ENCODE measurements around the gene GKN2.
"Not testable (repeated sequence)": the region's sequence is repeated elsewhere in the genome, so short reads cannot be mapped to it uniquely, and the experiment has no call there.

The GKN2 gene

DNA sequence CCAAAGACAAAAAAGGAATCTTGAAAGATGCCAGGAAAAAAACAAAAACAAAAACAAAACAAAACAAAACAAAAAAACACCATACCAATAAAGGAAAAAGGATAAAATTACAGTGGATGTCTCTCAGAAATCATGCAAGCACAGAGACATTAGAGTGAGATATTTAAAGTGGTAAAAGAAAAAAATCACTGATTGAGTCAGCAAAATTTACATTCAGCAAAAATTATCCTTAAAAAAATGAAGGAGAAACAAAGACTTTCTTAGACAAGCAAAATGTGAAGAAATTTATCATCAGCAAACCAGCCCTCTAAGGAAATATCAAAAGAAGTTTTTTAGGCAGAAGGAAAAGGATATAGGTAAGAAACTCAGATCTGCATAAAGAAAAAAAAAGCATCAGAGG, 11.6 kb upstream of the GKN2 start:
- no peak overlapping the region for H3K4me3 ChIP-seq (ENCODE audit: low read length)
- TF ChIP-seq, protein P1, sequence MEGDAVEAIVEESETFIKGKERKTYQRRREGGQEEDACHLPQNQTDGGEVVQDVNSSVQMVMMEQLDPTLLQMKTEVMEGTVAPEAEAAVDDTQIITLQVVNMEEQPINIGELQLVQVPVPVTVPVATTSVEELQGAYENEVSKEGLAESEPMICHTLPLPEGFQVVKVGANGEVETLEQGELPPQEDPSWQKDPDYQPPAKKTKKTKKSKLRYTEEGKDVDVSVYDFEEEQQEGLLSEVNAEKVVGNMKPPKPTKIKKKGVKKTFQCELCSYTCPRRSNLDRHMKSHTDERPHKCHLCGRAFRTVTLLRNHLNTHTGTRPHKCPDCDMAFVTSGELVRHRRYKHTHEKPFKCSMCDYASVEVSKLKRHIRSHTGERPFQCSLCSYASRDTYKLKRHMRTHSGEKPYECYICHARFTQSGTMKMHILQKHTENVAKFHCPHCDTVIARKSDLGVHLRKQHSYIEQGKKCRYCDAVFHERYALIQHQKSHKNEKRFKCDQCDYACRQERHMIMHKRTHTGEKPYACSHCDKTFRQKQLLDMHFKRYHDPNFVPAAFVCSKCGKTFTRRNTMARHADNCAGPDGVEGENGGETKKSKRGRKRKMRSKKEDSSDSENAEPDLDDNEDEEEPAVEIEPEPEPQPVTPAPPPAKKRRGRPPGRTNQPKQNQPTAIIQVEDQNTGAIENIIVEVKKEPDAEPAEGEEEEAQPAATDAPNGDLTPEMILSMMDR (conservative IDR thresholded peaks at IDR 0.05; ENCODE audit: low read length) = no peak
- no peak for DNase-seq (ENCODE audit: low read depth)

DNA sequence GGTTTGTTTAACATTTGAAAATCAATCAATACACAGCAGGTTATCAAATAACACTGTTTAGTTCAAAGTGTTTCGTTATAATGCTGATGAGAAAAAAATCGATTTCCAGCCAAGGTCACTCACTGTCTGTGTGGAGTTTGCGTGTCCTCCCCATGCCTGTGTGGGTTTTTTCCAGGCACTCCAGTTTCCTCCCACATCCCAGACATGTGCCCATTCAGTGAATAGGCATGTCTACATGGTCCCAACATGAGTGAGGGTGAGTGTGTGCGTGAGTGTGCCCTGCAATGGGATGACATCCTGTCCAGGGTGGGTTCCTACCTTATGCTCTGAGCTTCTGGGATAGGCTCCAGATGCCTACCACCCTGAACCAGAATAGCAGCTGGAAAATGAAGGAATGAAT, 8.7 kb upstream of the GKN2 start:
- DNase-seq (ENCODE audit: low read depth) = no peak
- no peak overlapping the region for H3K4me3 ChIP-seq (ENCODE audit: low read length)
- TF ChIP-seq, protein P1 (conservative IDR thresholded peaks at IDR 0.05; ENCODE audit: low read length) = no peak

DNA sequence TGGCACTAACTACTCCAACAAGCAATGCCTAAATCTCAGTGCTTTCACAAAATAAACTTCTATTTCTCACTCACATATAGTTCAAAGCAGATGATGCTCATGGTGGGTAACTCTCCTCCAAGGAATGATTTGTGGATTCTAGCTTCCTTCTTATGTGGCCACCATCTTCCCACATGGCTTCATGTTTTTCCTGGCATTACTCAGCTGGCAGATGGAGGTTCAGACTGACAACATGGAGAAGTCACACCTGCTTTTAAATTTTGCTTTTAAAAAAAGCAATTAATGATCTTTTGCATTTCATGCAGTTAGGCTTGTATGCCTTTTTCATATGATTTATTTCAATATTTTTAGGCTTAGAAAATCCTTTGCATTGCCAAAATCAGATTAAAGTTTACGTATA, 6.3 kb upstream of the GKN2 start:
- TF ChIP-seq, protein P1 (conservative IDR thresholded peaks at IDR 0.05; ENCODE audit: low read length) = no peak
- no peak for DNase-seq (ENCODE audit: low read depth)
- H3K4me3 ChIP-seq (ENCODE audit: low read length) = no peak overlapping the region

DNA sequence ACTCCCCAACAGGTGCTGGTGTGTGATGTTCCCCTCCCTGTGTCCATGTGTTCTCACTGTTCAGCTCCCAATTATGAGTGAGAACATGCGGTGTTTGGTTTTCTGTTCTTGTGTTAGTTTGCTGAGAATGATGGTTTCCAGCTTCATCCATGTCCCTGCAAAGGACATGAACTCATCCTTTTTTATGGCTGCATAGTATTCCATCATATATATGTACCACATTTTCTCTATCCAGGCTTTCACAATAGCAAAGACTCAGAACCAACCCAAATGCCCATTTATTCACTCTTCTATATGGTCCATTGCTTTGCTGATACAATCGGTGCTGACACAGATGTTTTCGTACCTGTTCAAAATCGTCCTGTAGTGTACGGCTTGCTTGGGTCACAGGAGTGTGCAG, 2.7 kb upstream of the GKN2 start:
- H3K4me3 ChIP-seq (ENCODE audit: low read length); DNase-seq (ENCODE audit: low read depth): not testable (repeated sequence)

DNA sequence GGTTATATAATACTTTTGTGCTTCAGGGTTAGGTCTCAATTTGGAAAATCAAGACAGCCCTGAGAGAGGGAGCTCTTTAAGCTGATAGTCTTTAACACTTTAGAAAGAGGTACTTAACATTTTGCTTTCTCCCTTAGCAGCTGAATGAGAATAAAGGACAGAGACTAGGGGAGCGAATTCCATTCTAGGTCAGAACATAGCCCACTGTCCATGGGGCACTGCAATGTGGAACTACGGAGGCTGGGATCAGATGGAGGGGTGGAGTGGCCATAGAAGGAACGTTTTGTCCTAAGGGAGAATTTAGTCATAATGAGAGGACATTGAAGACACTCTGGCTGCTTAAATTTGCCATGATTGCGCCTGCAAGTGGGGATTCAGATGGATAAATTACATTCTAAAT, 794 bp downstream of the GKN2 start:
- DNase-seq (ENCODE audit: low read depth) = no peak
- TF ChIP-seq, protein P1 (conservative IDR thresholded peaks at IDR 0.05; ENCODE audit: low read length) = no peak

DNA sequence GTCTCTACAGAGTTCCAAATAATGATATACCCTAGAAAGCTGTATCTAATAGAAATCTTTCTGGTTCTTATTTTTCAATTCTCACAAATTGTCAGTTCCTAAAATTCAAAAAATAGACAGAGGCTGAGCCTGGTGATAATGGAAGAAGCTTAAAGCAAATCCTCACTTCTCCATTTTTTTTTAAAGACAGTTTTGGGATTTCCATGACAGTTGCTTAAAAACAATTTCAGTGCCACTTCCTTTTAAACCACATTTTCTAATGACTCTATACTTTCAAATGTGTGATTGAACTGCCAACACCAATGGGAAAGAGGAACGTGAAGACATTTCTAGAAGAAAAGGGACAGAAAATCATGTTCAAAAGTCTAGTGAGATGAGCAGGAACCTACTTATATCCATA, 4.0 kb downstream of the GKN2 start:
- no peak overlapping the region for H3K4me3 ChIP-seq (ENCODE audit: low read length)
- TF ChIP-seq, protein P1 (conservative IDR thresholded peaks at IDR 0.05; ENCODE audit: low read length) = no peak

More for the DNA sequence above, 794 bp downstream of the GKN2 start:
- no peak overlapping the region for H3K4me3 ChIP-seq (ENCODE audit: low read length)

DNA sequence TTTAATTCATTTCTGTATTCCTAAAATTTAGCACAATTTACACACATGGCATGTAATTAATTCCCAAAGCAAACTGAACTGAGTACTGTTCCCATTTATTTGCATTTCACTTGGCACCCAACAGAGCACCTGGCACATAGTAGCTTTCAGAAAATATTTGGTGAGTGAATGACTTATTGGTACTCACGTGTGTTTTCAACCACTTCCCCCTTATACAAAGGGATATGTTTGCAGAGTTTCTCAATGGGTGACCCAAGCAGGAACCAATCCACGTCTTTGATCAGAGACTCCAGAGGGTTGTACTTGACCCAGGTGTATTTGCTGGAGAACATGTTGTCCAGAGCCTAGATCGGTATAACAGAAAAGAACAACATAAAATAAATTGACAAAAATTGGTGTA, 6.6 kb downstream of the GKN2 start:
- H3K4me3 ChIP-seq (ENCODE audit: low read length) = no peak overlapping the region
- no peak for DNase-seq (ENCODE audit: low read depth)
- TF ChIP-seq, protein P1 (conservative IDR thresholded peaks at IDR 0.05; ENCODE audit: low read length) = no peak

More for the DNA sequence above, 4.0 kb downstream of the GKN2 start:
- no peak for DNase-seq (ENCODE audit: low read depth)

Measured in AG10803 (cell line).